Ishikawa (cell line): Measurements from ENCODE around the gene CEBPG.

Experiments used
- CEBPB ChIP-seq: IDR thresholded peaks from 2 replicates; pipeline ENCODE4 v1.6.1; 2012
- CREB1 ChIP-seq: IDR thresholded peaks from 2 replicates; pipeline ENCODE4 v1.6.1; 2012; ENCODE audit warnings: low read depth
- EGR1 ChIP-seq: IDR thresholded peaks from 2 replicates; pipeline ENCODE4 v1.6.1; 2012
- EP300 ChIP-seq: IDR thresholded peaks from 2 replicates; pipeline ENCODE4 v1.6.1; 2012; ENCODE audit warnings: borderline replicate concordance
- FOXM1 ChIP-seq: IDR thresholded peaks from 2 replicates; pipeline ENCODE4 v1.6.1; 2012; ENCODE audit warnings: low read depth, borderline replicate concordance
- MAX ChIP-seq: IDR thresholded peaks from 2 replicates; pipeline ENCODE4 v1.6.1; 2012
- RAD21 ChIP-seq: IDR thresholded peaks from 2 replicates; pipeline ENCODE4 v1.6.1; 2012; ENCODE audit warnings: low read depth
- TAF1 ChIP-seq: IDR thresholded peaks from 2 replicates; pipeline ENCODE4 v1.6.1; 2012; ENCODE audit warnings: low read depth, mild to moderate bottlenecking
- TCF12 ChIP-seq: IDR thresholded peaks from 2 replicates; pipeline ENCODE4 v1.6.1; 2012; ENCODE audit warnings: low read depth
- TEAD4 ChIP-seq: IDR thresholded peaks from 2 replicates; pipeline ENCODE4 v1.6.1; 2012
- USF1 ChIP-seq: IDR thresholded peaks from 2 replicates; pipeline ENCODE4 v1.6.1; 2012
- YY1 ChIP-seq: IDR thresholded peaks from 2 replicates; pipeline ENCODE4 v1.6.1; 2012; ENCODE audit warnings: low read depth
- TF ChIP-seq, protein P1 (sequence below): IDR thresholded peaks from 2 replicates; pipeline ENCODE4 v1.6.1; 2012; ENCODE audit warnings: low read depth, mild to moderate bottlenecking

DNA sequence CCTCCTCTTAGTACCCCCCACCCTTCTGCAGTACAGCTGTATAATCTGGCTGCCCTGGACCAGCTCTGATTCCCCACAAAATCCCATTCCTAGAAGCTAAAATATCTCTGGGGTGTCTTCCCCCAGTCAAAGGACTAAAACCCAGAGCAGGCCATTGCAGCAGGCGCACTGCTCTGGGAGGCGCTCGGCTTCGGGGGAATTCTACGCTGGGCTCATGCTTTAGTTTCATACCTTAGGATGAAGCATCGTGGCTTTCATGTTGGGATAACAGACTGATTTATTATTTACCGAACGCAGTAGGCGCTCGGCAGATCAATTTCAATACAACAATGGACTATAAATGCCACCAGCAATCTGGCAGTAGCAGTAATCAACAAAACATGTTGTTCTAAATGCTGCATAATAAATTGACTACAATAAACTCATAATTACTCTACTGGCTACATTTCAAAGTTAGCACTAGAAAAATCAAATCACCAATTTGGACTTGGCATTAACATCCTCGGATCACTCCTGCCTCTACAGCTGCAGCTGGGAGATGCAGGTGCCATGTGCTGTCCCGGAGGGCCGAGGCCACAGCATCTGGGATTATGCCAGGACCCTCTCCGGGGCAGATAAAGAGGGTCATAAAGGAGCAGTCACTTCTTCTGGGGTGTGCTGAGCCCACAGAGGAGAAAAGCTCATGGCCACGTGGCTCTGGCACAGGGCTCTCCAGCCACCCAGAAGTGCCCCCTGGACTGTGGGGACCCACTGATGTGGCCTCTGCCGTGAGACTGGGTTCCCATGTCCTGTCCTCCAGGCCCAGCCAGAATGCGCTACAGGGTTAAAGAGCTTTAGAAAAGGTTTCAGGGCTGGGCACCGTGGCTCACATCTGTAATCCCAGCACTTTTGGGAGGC, 35.3 kb downstream of the CEBPG start:
- TF ChIP-seq EP300 (no peak), CREB1 (no peak), TAF1 (no peak), EGR1 (no peak), MAX (no peak), FOXM1 (no peak), TEAD4 (no peak), CEBPB (no peak), RAD21 (no peak), YY1 (no peak), TCF12 (no peak), USF1 (no peak)
- TF ChIP-seq, protein P1, sequence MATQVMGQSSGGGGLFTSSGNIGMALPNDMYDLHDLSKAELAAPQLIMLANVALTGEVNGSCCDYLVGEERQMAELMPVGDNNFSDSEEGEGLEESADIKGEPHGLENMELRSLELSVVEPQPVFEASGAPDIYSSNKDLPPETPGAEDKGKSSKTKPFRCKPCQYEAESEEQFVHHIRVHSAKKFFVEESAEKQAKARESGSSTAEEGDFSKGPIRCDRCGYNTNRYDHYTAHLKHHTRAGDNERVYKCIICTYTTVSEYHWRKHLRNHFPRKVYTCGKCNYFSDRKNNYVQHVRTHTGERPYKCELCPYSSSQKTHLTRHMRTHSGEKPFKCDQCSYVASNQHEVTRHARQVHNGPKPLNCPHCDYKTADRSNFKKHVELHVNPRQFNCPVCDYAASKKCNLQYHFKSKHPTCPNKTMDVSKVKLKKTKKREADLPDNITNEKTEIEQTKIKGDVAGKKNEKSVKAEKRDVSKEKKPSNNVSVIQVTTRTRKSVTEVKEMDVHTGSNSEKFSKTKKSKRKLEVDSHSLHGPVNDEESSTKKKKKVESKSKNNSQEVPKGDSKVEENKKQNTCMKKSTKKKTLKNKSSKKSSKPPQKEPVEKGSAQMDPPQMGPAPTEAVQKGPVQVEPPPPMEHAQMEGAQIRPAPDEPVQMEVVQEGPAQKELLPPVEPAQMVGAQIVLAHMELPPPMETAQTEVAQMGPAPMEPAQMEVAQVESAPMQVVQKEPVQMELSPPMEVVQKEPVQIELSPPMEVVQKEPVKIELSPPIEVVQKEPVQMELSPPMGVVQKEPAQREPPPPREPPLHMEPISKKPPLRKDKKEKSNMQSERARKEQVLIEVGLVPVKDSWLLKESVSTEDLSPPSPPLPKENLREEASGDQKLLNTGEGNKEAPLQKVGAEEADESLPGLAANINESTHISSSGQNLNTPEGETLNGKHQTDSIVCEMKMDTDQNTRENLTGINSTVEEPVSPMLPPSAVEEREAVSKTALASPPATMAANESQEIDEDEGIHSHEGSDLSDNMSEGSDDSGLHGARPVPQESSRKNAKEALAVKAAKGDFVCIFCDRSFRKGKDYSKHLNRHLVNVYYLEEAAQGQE, result no peak
